GM21825 (cell line): Measurements from ENCODE around the gene ASPHD2.
A peak's percentile ranks its signal among the peaks of the same experiment; 100 is the strongest.
"Not testable (repeated sequence)": the region's sequence is repeated elsewhere in the genome, so short reads cannot be mapped to it uniquely, and the experiment has no call there.

Experiments used
- ATAC-seq: cut with Tn5 transposase; IDR thresholded peaks from one replicate; pipeline ENCODE4 v1.9.1; 2021; ENCODE audit warnings: mild to moderate bottlenecking, moderate library complexity; ENCODE audit not compliant: unreplicated experiment

Gene ASPHD2

GRCh38 chr22:26428515-26429457 lies at the start of gene ASPHD2:
Gene ASPHD2 (plus strand): TSS chr22:26429260. CDS start chr22:26433616, 4,356 bp downstream.
- peak; percentile 58 for ATAC-seq

- no peak for ATAC-seq
Measured at GRCh38 chr22:26380072-26380830, 48.8 kb upstream of the ASPHD2 start.

- no peak for ATAC-seq
Measured at GRCh38 chr22:26382782-26383181, 46.3 kb upstream of the ASPHD2 start.

GRCh38 chr22:26383968-26384556 lies 45.0 kb upstream of the ASPHD2 start:
- ATAC-seq: no peak

- ATAC-seq: no peak
Measured at GRCh38 chr22:26385164-26385563, 43.9 kb upstream of the ASPHD2 start.

- no peak for ATAC-seq
Measured at GRCh38 chr22:26389125-26389524, 39.9 kb upstream of the ASPHD2 start.

GRCh38 chr22:26391091-26391490 lies 38.0 kb upstream of the ASPHD2 start:
- ATAC-seq: no peak

GRCh38 chr22:26391623-26392022 lies 37.4 kb upstream of the ASPHD2 start:
- ATAC-seq: no peak

- ATAC-seq: no peak
Measured at GRCh38 chr22:26393929-26394328, 35.1 kb upstream of the ASPHD2 start.

GRCh38 chr22:26394777-26395176 lies 34.3 kb upstream of the ASPHD2 start:
- ATAC-seq: no peak

GRCh38 chr22:26395926-26396325 lies 33.1 kb upstream of the ASPHD2 start:
- no peak for ATAC-seq

- no peak for ATAC-seq
Measured at GRCh38 chr22:26398741-26399153, 30.3 kb upstream of the ASPHD2 start.

- no peak for ATAC-seq
Measured at GRCh38 chr22:26399289-26399688, 29.8 kb upstream of the ASPHD2 start.

- no peak for ATAC-seq
Measured at GRCh38 chr22:26401726-26402125, 27.3 kb upstream of the ASPHD2 start.

GRCh38 chr22:26404851-26405421 lies 24.1 kb upstream of the ASPHD2 start:
- ATAC-seq: no peak

GRCh38 chr22:26406118-26406517 lies 22.9 kb upstream of the ASPHD2 start:
- no peak for ATAC-seq

GRCh38 chr22:26408562-26409220 lies 20.4 kb upstream of the ASPHD2 start:
- not testable (repeated sequence) for ATAC-seq

GRCh38 chr22:26409719-26410335 lies 19.2 kb upstream of the ASPHD2 start:
- ATAC-seq: no peak

GRCh38 chr22:26410386-26410785 lies 18.7 kb upstream of the ASPHD2 start:
- no peak for ATAC-seq

- no peak for ATAC-seq
Measured at GRCh38 chr22:26414347-26414746, 14.7 kb upstream of the ASPHD2 start.
